SU-DHL-6 (cell line): ENCODE results near the gene FAM3C.

Experiments used
- H2AFZ ChIP-seq: fragments of 200-600 bp; sonication (generic); 2 replicates; pipeline ENCODE4 v1.6.1; 2014; ENCODE audit warnings: low read depth, mild to moderate bottlenecking, moderate library complexity, mixed read lengths, antibody characterized with exemption, low read length; ENCODE audit not compliant: severe bottlenecking
- H3F3A ChIP-seq: fragments of 200-600 bp; shearing (Covaris generic); 2 replicates; pipeline ENCODE4 v1.6.0; 2016; ENCODE audit warnings: antibody characterized with exemption, mild to moderate bottlenecking; ENCODE audit not compliant: insufficient read depth
- H3K27ac ChIP-seq: fragments of 200-600 bp; sonication (generic); 2 replicates; pipeline ENCODE4 v1.5.1; 2016; ENCODE audit warnings: low read depth, mild to moderate bottlenecking, low read length, moderate library complexity, mixed read lengths
- H3K27me3 ChIP-seq: fragments of 200-600 bp; sonication (generic), shearing (Covaris generic); 2 replicates; pipeline ENCODE4 v1.6.0; 2014; ENCODE audit warnings: mild to moderate bottlenecking, low read length
- H3K36me3 ChIP-seq: fragments of 200-600 bp; sonication (generic); 2 replicates; pipeline ENCODE4 v1.6.1; 2014; ENCODE audit warnings: mild to moderate bottlenecking, low read length, mixed read lengths
- H3K4me2 ChIP-seq: fragments of 300-600, 200-600 bp; shearing (Covaris generic), sonication (generic); 2 replicates; pipeline ENCODE4 v1.6.0; 2014; ENCODE audit warnings: low read length, low read depth, mild to moderate bottlenecking; ENCODE audit not compliant: poor library complexity, severe bottlenecking
- H3K4me3 ChIP-seq: fragments of 200-600 bp; sonication (generic); 2 replicates; pipeline ENCODE4 v1.5.1; 2014; ENCODE audit warnings: antibody characterized with exemption, low read length, mild to moderate bottlenecking, mixed read lengths; ENCODE audit not compliant: insufficient read depth, poor library complexity, severe bottlenecking
- H3K79me2 ChIP-seq: fragments of 200-600 bp; sonication (generic); 2 replicates; pipeline ENCODE4 v1.6.1; 2014; ENCODE audit warnings: mild to moderate bottlenecking, low read length, moderate library complexity; ENCODE audit not compliant: insufficient read depth
- H3K9ac ChIP-seq: fragments of 200-600 bp; sonication (generic); 2 replicates; pipeline ENCODE4 v1.7.0; 2014; ENCODE audit warnings: mild to moderate bottlenecking, low read length
- H3K9me2 ChIP-seq: fragments of 200-600 bp; sonication (generic); replicated peaks from 2 replicates; pipeline ENCODE4 v1.6.1; 2014; ENCODE audit warnings: low read length; ENCODE audit not compliant: insufficient read depth
- H3K9me3 ChIP-seq: fragments of 200-600 bp; sonication (generic); 2 replicates; pipeline ENCODE4 v1.6.1; 2014; ENCODE audit warnings: low read length, mixed read lengths; ENCODE audit not compliant: insufficient read depth
- H4K20me1 ChIP-seq: fragments of 200-600 bp; sonication (generic); 2 replicates; pipeline ENCODE4 v1.6.1; 2014; ENCODE audit warnings: low read depth, mild to moderate bottlenecking, antibody characterized with exemption, low read length, moderate library complexity, mixed read lengths
- EZH2phosphoT487 ChIP-seq: fragments of 200-600 bp; sonication (generic), shearing (Covaris generic); conservative IDR thresholded peaks from 2 replicates; pipeline ENCODE4 v1.6.1; 2018; ENCODE audit warnings: mild to moderate bottlenecking, antibody characterized with exemption, low read length, moderate library complexity, mixed read lengths
- TF ChIP-seq, protein P1 (sequence below): fragments of 200-600 bp; sonication (generic); IDR thresholded peaks from one replicate; pipeline ENCODE4 v1.5.1; 2017; ENCODE audit warnings: antibody characterized with exemption, mild to moderate bottlenecking, low read length, moderate library complexity; ENCODE audit not compliant: insufficient read depth, poor library complexity, severe bottlenecking

FAM3C gene

DNA sequence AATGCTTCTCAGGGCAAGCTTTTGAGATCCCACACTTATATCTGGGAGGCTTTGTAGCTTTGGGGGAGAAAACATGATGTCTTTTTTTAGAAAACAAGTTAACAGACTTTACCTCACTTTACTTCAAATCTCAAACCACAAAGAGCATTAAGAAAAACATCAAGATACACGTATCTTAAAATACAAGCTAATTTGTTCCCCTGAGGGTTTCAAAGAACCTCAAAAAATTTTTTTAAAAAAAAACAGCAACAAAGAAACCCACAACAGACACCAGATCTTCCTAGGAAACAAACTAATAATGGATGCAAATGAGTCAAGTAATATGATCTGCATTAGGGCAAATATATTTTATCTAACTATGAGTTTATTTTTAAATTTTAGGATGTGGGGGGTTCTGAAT lies 24.7 kb downstream of the FAM3C start:
- H3K27ac ChIP-seq: peak overlapping the region; percentile 83
- peak overlapping the region; percentile 77 for H3K4me2 ChIP-seq
- H3K79me2 ChIP-seq: no peaks in the 10 kb centered on the region; the same call in 1 of the 2 replicates
- TF ChIP-seq, protein P1, sequence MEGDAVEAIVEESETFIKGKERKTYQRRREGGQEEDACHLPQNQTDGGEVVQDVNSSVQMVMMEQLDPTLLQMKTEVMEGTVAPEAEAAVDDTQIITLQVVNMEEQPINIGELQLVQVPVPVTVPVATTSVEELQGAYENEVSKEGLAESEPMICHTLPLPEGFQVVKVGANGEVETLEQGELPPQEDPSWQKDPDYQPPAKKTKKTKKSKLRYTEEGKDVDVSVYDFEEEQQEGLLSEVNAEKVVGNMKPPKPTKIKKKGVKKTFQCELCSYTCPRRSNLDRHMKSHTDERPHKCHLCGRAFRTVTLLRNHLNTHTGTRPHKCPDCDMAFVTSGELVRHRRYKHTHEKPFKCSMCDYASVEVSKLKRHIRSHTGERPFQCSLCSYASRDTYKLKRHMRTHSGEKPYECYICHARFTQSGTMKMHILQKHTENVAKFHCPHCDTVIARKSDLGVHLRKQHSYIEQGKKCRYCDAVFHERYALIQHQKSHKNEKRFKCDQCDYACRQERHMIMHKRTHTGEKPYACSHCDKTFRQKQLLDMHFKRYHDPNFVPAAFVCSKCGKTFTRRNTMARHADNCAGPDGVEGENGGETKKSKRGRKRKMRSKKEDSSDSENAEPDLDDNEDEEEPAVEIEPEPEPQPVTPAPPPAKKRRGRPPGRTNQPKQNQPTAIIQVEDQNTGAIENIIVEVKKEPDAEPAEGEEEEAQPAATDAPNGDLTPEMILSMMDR: no peak
- no peak for TF ChIP-seq EZH2phosphoT487
- no peak overlapping the region for H2AFZ ChIP-seq
- H3K4me3 ChIP-seq: no peak overlapping the region
- H3K9me2 ChIP-seq: no peaks in the 10 kb centered on the region
- H3F3A ChIP-seq: peaks cover 66% of the 10 kb centered on the region
- no peaks in the 10 kb centered on the region for H4K20me1 ChIP-seq
- peak overlapping the region; percentile 18 for H3K9ac ChIP-seq
- peaks cover 15% of the 10 kb centered on the region for H3K36me3 ChIP-seq
- no peaks in the 10 kb centered on the region for H3K27me3 ChIP-seq
- no peaks in the 10 kb centered on the region for H3K9me3 ChIP-seq

GRCh38 chr7:121369462-121369861 lies 26.6 kb downstream of the FAM3C start:
- H4K20me1 ChIP-seq: no peaks in the 10 kb centered on the region
- H3K79me2 ChIP-seq: peaks cover 8% of the 10 kb centered on the region; the same call in 1 of the 2 replicates
- no peak overlapping the region for H2AFZ ChIP-seq
- peak overlapping the region; percentile 83 for H3K27ac ChIP-seq
- H3K27me3 ChIP-seq: no peaks in the 10 kb centered on the region
- H3K9me3 ChIP-seq: no peaks in the 10 kb centered on the region
- peak overlapping the region; percentile 77 for H3K4me2 ChIP-seq
- H3K9me2 ChIP-seq: no peaks in the 10 kb centered on the region
- peaks cover 48% of the 10 kb centered on the region for H3F3A ChIP-seq
- TF ChIP-seq EZH2phosphoT487: no peak
- TF ChIP-seq, protein P1: no peak
- H3K36me3 ChIP-seq: peaks cover 22% of the 10 kb centered on the region
- H3K9ac ChIP-seq: peak overlapping the region; percentile 29
- peak overlapping the region; percentile 20 for H3K4me3 ChIP-seq

DNA sequence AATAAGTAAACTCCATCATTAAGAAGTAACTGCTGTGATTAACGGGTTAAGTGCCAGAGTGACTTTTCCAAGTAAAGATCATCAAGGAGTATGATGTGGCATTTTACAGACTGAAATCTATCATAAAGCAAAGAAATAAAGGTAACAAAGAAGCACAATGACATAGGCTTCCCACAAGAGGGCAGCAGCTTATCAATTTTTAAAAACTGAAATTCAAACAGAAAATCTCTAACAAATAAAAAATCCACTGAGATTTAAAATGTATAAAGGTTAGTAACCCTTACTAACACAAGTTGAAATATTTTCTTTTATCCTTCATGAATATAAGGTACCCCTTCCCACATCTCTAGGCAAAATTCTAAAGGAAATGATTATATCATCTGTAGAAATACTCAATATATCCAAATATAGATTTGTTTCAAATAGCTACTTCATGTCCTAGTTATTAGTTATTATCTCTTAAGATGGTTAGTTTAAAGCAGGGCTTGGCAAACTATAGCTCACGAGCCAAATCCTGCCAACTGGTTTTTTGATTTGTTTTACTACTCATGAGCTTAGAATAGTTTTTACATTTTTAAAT lies 29.2 kb downstream of the FAM3C start:
- Histone ChIP-seq H3K9ac (no peak overlapping the region), H2AFZ (no peak overlapping the region), H3F3A (peaks cover 35% of the 10 kb centered on the region), H4K20me1 (no peaks in the 10 kb centered on the region), H3K79me2 (peaks cover 8% of the 10 kb centered on the region; the same call in 1 of the 2 replicates), H3K36me3 (peaks cover 24% of the 10 kb centered on the region; the same call in 1 of the 2 replicates), H3K4me2 (peak overlapping the region; percentile 2), H3K27ac (peak overlapping the region; percentile 52; the same call in 1 of the 2 replicates), H3K27me3 (no peaks in the 10 kb centered on the region), H3K4me3 (no peak overlapping the region), H3K9me2 (no peaks in the 10 kb centered on the region), H3K9me3 (no peaks in the 10 kb centered on the region)
- no peak for TF ChIP-seq EZH2phosphoT487
- TF ChIP-seq, protein P1: peak; percentile 61
